AG09319 (cell line): ENCODE measurements around the gene SEC61A1.

Source experiments
- DNase-seq: peaks from one replicate; pipeline ENCODE4 v3.0.0-alpha.2; 2010; ENCODE audit warnings: low read depth; ENCODE audit errors: extremely low read depth
- CTCF ChIP-seq: IDR thresholded peaks from 2 replicates; pipeline ENCODE4 v1.5.1; 2011; ENCODE audit warnings: low read depth, mild to moderate bottlenecking, inconsistent platforms, low read length, moderate library complexity

The SEC61A1 gene

GRCh38 chr3:128095222-128095703, 43.0 kb downstream of the SEC61A1 start:
- peak; percentile 63 for DNase-seq
- peak; percentile 88 for TF ChIP-seq CTCF

DNA sequence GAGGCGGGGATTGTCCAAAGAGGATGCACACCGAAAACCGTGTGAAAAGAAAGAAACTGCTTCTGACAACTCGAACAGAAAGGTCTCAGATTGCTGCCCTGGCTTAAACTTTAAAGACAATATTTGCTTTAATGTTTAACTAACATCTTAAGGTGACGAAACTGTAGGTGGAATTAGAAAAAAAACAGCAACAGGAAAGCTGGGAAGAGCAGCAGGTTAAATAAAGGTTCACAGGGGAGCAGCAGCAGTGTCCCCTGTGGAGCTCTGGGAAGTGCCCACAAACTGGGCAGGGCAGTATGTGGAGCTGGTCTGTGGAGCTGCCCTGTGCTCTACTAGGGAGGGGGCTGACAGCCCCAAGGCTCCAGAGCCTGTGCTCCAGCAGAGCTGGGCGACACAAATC, 46.0 kb downstream of the SEC61A1 start:
- DNase-seq = no peak
- TF ChIP-seq CTCF = no peak

GRCh38 chr3:128100161-128100560, 47.9 kb downstream of the SEC61A1 start:
- no peak for DNase-seq
- TF ChIP-seq CTCF = no peak

- DNase-seq = no peak
- TF ChIP-seq CTCF = no peak
Observed at GRCh38 chr3:128100638-128101037, 48.4 kb downstream of the SEC61A1 start.

- no peak for TF ChIP-seq CTCF
- DNase-seq = no peak
Observed at GRCh38 chr3:128103136-128103676, 51.0 kb downstream of the SEC61A1 start.

- DNase-seq = no peak
- TF ChIP-seq CTCF = no peak
Observed at GRCh38 chr3:128107834-128108233, 55.6 kb downstream of the SEC61A1 start.

GRCh38 chr3:128111147-128111546, 58.9 kb downstream of the SEC61A1 start:
- DNase-seq = no peak
- TF ChIP-seq CTCF = no peak
